ENCODE results near the gene COPZ1.

- TF ChIP-seq, protein P1, sequence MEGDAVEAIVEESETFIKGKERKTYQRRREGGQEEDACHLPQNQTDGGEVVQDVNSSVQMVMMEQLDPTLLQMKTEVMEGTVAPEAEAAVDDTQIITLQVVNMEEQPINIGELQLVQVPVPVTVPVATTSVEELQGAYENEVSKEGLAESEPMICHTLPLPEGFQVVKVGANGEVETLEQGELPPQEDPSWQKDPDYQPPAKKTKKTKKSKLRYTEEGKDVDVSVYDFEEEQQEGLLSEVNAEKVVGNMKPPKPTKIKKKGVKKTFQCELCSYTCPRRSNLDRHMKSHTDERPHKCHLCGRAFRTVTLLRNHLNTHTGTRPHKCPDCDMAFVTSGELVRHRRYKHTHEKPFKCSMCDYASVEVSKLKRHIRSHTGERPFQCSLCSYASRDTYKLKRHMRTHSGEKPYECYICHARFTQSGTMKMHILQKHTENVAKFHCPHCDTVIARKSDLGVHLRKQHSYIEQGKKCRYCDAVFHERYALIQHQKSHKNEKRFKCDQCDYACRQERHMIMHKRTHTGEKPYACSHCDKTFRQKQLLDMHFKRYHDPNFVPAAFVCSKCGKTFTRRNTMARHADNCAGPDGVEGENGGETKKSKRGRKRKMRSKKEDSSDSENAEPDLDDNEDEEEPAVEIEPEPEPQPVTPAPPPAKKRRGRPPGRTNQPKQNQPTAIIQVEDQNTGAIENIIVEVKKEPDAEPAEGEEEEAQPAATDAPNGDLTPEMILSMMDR (IDR thresholded peaks at IDR 0.05; ENCODE audit: low read depth, low read length): no peak
- no peak for TF ChIP-seq EZH2phosphoT487 (IDR thresholded peaks at IDR 0.05; ENCODE audit: low read depth)
Observed at GRCh38 chr12:54349036-54349435, 24.1 kb downstream of the COPZ1 start.

All from OCI-LY3 (cell line).